ENCODE data around the gene CARMIL1. TPM values are rescaled to one million over a fixed set of nuclear protein-coding genes. Genes with fewer than 3 reads are reported as not detected.

Gene CARMIL1
- total RNA-seq, 1 experiment from 2014 or later = 23.6 TPM

DNA sequence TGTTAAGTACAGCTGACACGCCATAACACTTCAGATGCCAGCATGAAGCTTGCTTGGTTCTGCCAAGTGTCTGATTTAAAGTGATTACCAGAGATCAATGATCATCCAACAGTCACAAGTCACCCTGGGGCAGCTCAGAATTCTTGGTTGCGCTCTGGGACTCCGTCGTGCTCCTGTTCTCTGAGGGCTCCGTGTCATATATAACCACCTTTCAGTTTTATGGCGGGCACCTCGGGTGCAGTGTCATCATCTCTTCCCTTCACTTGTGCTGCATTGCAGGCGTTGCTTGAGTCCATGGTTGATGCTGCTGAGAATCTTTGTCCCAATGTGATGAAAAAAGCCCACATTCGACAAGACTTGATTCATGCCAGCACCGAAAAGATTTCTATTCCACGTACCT lies 271.5 kb downstream of the CARMIL1 start:
- Histone ChIP-seq H2BK12ac (ENCODE audit: insufficient read length, low read depth, low read length) (no peak overlapping the region), H3K79me2 (ENCODE audit: insufficient read depth, low read length) (no peaks in the 10 kb centered on the region), H3K23me2 (ENCODE audit: insufficient read length, low read depth, low read length, poor library complexity, severe bottlenecking) (no peaks in the 10 kb centered on the region), H3K4ac (ENCODE audit: low read depth, low read length) (no peak overlapping the region), H3K18ac (ENCODE audit: insufficient read length, low read depth, low read length) (no peak overlapping the region), H3K27ac (ENCODE audit: insufficient read length, low read depth, low read length) (no peak overlapping the region), H3K9me3 (ENCODE audit: control insufficient read depth, low read depth, low read length) (no peaks in the 10 kb centered on the region), H3K14ac (ENCODE audit: insufficient read depth, low read length) (no peak overlapping the region), H4K20me1 (ENCODE audit: control insufficient read depth, insufficient read depth, insufficient read length) (no peaks in the 10 kb centered on the region), H4K91ac (ENCODE audit: insufficient read length, low read depth, low read length) (no peak overlapping the region), H3K27me3 (ENCODE audit: insufficient read depth, low read length) (no peaks in the 10 kb centered on the region), H2AFZ (ENCODE audit: low read length) (no peak overlapping the region), H2BK15ac (ENCODE audit: low read depth, low read length) (no peak overlapping the region), H3K9ac (ENCODE audit: extremely low read depth, insufficient read length, low read length) (no peak overlapping the region), H2AK5ac (ENCODE audit: insufficient read length, low read length) (no peak overlapping the region), H2BK120ac (ENCODE audit: low read depth, low read length, poor library complexity, severe bottlenecking) (no peak overlapping the region), H3K23ac (ENCODE audit: insufficient read length, low read depth, low read length) (no peak overlapping the region), H3K4me1 (ENCODE audit: insufficient read depth, low read length) (no peaks in the 10 kb centered on the region), H3T11ph (ENCODE audit: low read length) (no peak overlapping the region), H4K5ac (ENCODE audit: insufficient read length, low read depth, low read length) (no peak overlapping the region), H3K79me1 (ENCODE audit: insufficient read depth, low read depth, low read length, poor library complexity, severe bottlenecking) (no peaks in the 10 kb centered on the region), H2BK20ac (ENCODE audit: low read depth, low read length, poor library complexity, severe bottlenecking) (no peak overlapping the region), H2BK5ac (ENCODE audit: insufficient read length, low read length) (no peak overlapping the region), H4K8ac (replicated peaks; ENCODE audit: insufficient read length, low read depth, low read length) (no peak overlapping the region), H3K56ac (ENCODE audit: insufficient read length, low read depth, low read length) (no peak overlapping the region), H3K4me2 (ENCODE audit: insufficient read depth, insufficient read length, low read length) (no peak overlapping the region)
- WGBS (ENCODE audit: extremely low coverage, insufficient read length, low lambda C conversion rate) = no CpG with 5 or more reads among the region's 11 CpGs
- Mint-ChIP-seq H3K4me1 (no peaks in the 10 kb centered on the region), H3K27me3 (ENCODE audit: low read depth) (no peaks in the 10 kb centered on the region), H3K36me3 (ENCODE audit: insufficient read depth in 1 of 3, low read depth in 3 of 3) (no peaks in the 10 kb centered on the region), H3K9me3 (no peaks in the 10 kb centered on the region), H3K27ac (no peak overlapping the region), H3K4me3 (no peak overlapping the region)
- DNase-seq = no peak
- TF ChIP-seq, protein P1, sequence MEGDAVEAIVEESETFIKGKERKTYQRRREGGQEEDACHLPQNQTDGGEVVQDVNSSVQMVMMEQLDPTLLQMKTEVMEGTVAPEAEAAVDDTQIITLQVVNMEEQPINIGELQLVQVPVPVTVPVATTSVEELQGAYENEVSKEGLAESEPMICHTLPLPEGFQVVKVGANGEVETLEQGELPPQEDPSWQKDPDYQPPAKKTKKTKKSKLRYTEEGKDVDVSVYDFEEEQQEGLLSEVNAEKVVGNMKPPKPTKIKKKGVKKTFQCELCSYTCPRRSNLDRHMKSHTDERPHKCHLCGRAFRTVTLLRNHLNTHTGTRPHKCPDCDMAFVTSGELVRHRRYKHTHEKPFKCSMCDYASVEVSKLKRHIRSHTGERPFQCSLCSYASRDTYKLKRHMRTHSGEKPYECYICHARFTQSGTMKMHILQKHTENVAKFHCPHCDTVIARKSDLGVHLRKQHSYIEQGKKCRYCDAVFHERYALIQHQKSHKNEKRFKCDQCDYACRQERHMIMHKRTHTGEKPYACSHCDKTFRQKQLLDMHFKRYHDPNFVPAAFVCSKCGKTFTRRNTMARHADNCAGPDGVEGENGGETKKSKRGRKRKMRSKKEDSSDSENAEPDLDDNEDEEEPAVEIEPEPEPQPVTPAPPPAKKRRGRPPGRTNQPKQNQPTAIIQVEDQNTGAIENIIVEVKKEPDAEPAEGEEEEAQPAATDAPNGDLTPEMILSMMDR (conservative IDR thresholded peaks at IDR 0.05) = no peak

Measured in H9 (cell line).